GM23248 (cell line): ENCODE measurements around the gene EDC3. TPM values are rescaled to one million over a fixed set of nuclear protein-coding genes. Genes with fewer than 3 reads are reported as not detected.
"Not testable (repeated sequence)": the region's sequence is repeated elsewhere in the genome, so short reads cannot be mapped to it uniquely, and the experiment has no call there.

ENCODE experiments used
- DNase-seq: peaks from one replicate; pipeline ENCODE4 v3.0.0-alpha.2; 2015
- H2AFZ ChIP-seq: fragments of 200-600 bp; sonication (generic); 2 replicates; pipeline ENCODE4 v1.6.1; 2016; ENCODE audit warnings: antibody characterized with exemption
- H3F3A ChIP-seq: fragments of 200-600 bp; sonication (generic); 2 replicates; pipeline ENCODE4 v1.6.1; 2016; ENCODE audit warnings: mild to moderate bottlenecking, antibody characterized with exemption, mixed run types; ENCODE audit not compliant: insufficient read depth
- H3K27ac ChIP-seq: fragments of 200-600 bp; sonication (generic); 2 replicates; pipeline ENCODE4 v1.5.1; 2016; ENCODE audit warnings: mild to moderate bottlenecking
- H3K27me3 ChIP-seq: fragments of 200-600 bp; sonication (generic); replicated peaks from 2 replicates; pipeline ENCODE4 v1.6.1; 2016; ENCODE audit warnings: mild to moderate bottlenecking; ENCODE audit not compliant: insufficient read depth
- H3K36me3 ChIP-seq: fragments of 200-600 bp; sonication (generic); 2 replicates; pipeline ENCODE4 v1.6.1; 2016; ENCODE audit warnings: low read depth, mild to moderate bottlenecking
- H3K4me1 ChIP-seq: fragments of 200-600 bp; sonication (generic); 2 replicates; pipeline ENCODE4 v1.6.1; 2016; ENCODE audit warnings: mild to moderate bottlenecking; ENCODE audit not compliant: insufficient read depth
- H3K4me2 ChIP-seq: fragments of 200-600 bp; sonication (generic); one replicate; pipeline ENCODE4 v1.6.1; 2016; ENCODE audit warnings: mild to moderate bottlenecking; ENCODE audit not compliant: unreplicated experiment
- H3K4me3 ChIP-seq: fragments of 200-600 bp; sonication (generic); 2 replicates; pipeline ENCODE4 v1.5.1; 2016; ENCODE audit warnings: mild to moderate bottlenecking
- H3K79me2 ChIP-seq: fragments of 200-600 bp; sonication (generic); 2 replicates; pipeline ENCODE4 v1.6.1; 2016; ENCODE audit warnings: mild to moderate bottlenecking; ENCODE audit not compliant: insufficient read depth
- H3K9ac ChIP-seq: fragments of 200-600 bp; sonication (generic); 2 replicates; pipeline ENCODE4 v1.6.1; 2016; ENCODE audit warnings: mild to moderate bottlenecking
- H3K9me2 ChIP-seq: fragments of 200-600 bp; sonication (generic); 2 replicates; pipeline ENCODE4 v1.6.1; 2016; ENCODE audit warnings: mixed run types, mild to moderate bottlenecking, moderate library complexity; ENCODE audit not compliant: insufficient read depth
- H3K9me3 ChIP-seq: fragments of 200-600 bp; sonication (generic); one replicate; pipeline ENCODE4 v1.6.1; 2017; ENCODE audit warnings: low read depth
- H4K20me1 ChIP-seq: fragments of 200-600 bp; sonication (generic); 2 replicates; pipeline ENCODE4 v1.6.0; 2016; ENCODE audit not compliant: insufficient read depth
- EZH2 ChIP-seq: fragments of 200-600 bp; sonication (generic); IDR thresholded peaks from 2 replicates; pipeline ENCODE4 v1.6.1; 2018; ENCODE audit warnings: antibody characterized with exemption, mild to moderate bottlenecking; ENCODE audit not compliant: insufficient read depth, poor library complexity, severe bottlenecking
- EZH2phosphoT487 ChIP-seq: fragments of 200-600 bp; sonication (generic); IDR thresholded peaks from 2 replicates; pipeline ENCODE4 v1.6.1; 2018; ENCODE audit warnings: antibody characterized with exemption, moderate library complexity, mild to moderate bottlenecking, low read depth; ENCODE audit not compliant: insufficient read depth
- WGBS, 2 experiments: methylation state at CpG; one replicate each; pipeline ENCODE4 v1.1.6; 2015 to 2017; ENCODE audit warnings: low lambda C conversion rate in 2 of 2, low coverage in 1 of 2; ENCODE audit errors: missing lambda C conversion rate in 2 of 2; 5-methylcytosine and 5-hydroxymethylcytosine counted together
- in situ Hi-C: fragments of 300-500 bp; cut with MboI; formaldehyde crosslinking; loops from 2 replicates; pipeline ENCODE4 v1.15.0; 2020
- polyA plus RNA-seq: library from polyadenylated mRNA; unstranded; fragments of >200 nt; fragmentation: Nextera tagmentation; extraction: Ambion mirVana; gene quantifications from 2 replicates; pipeline ENCODE4 v1.2.1, GENCODE V29; 2016
- total RNA-seq: library from RNA; depleted of rRNA; stranded (reverse); fragments of >200 nt; shearing (Covaris generic); gene quantifications from 2 replicates; pipeline ENCODE4 v1.2.3, GENCODE V29; 2014

EDC3 gene
- total and polyA plus RNA-seq, 2 experiments from 2014 or later, result 13.9 to 21.8 TPM

GRCh38 chr15:74599156-74599555, 96.7 kb downstream of the EDC3 start:
- Histone ChIP-seq H3K79me2 (0 out of 2 replicates have a peak, but pooled peaks cover 7% of the 10 kb centered on the region), H3K4me3 (peak overlapping the region; percentile 84), H2AFZ (peak overlapping the region; percentile 93), H3K9me3 (no peaks in the 10 kb centered on the region), H3K27ac (no peak overlapping the region), H3K4me1 (peaks cover 8% of the 10 kb centered on the region), H3K27me3 (no peaks in the 10 kb centered on the region), H3K4me2 (peak overlapping the region; percentile 90), H3K9ac (peak overlapping the region; percentile 77), H3F3A (no peaks in the 10 kb centered on the region), H3K9me2 (no peaks in the 10 kb centered on the region), H3K36me3 (no peaks in the 10 kb centered on the region), H4K20me1 (no peaks in the 10 kb centered on the region)
- in situ Hi-C loops, result no loop called here
- TF ChIP-seq EZH2, result no peak
- TF ChIP-seq EZH2phosphoT487, result no peak
- 62 to 67% methylated on average over 15 of the region's 15 CpGs for WGBS, 2 experiments
- DNase-seq, result no peak

GRCh38 chr15:74598126-74598842, 97.5 kb downstream of the EDC3 start:
- Histone ChIP-seq H3K4me1 (peaks cover 8% of the 10 kb centered on the region), H3K4me2 (peak overlapping the region; percentile 90), H3K9me3 (no peaks in the 10 kb centered on the region), H3K79me2 (0 out of 2 replicates have a peak, but pooled peaks cover 7% of the 10 kb centered on the region), H3K9me2 (no peaks in the 10 kb centered on the region), H3K36me3 (no peaks in the 10 kb centered on the region), H4K20me1 (no peaks in the 10 kb centered on the region), H3F3A (no peaks in the 10 kb centered on the region), H3K4me3 (peak overlapping the region; percentile 84), H3K27ac (peak overlapping the region; percentile 51), H3K9ac (peak overlapping the region; percentile 77), H3K27me3 (no peaks in the 10 kb centered on the region), H2AFZ (peak overlapping the region; percentile 93)
- 1 to 2% methylated on average over 26 of the region's 26 CpGs for WGBS, 2 experiments
- DNase-seq, result peak; percentile 94
- in situ Hi-C loops, result no loop called here
- TF ChIP-seq EZH2phosphoT487 (no peak), EZH2 (no peak)

- WGBS, 2 experiments, result 90% methylated on average over 9 to 16 of the region's 16 CpGs
- H3K9me3 ChIP-seq, H4K20me1 ChIP-seq, H2AFZ ChIP-seq, H3K36me3 ChIP-seq, DNase-seq, H3K9me2 ChIP-seq, H3K27me3 ChIP-seq, H3K4me1 ChIP-seq, H3K27ac ChIP-seq, H3K4me2 ChIP-seq, H3F3A ChIP-seq, H3K79me2 ChIP-seq, H3K9ac ChIP-seq, H3K4me3 ChIP-seq, in situ Hi-C loops: not testable (repeated sequence)
Measured at GRCh38 chr15:74597146-74597705, 98.6 kb downstream of the EDC3 start.

- in situ Hi-C loops, result not testable (repeated sequence)
Measured at GRCh38 chr15:74596736-74597135, 99.1 kb downstream of the EDC3 start.

More at GRCh38 chr15:74596736-74597135, 99.1 kb downstream of the EDC3 start:
- not testable (repeated sequence) for H3K9ac ChIP-seq, H2AFZ ChIP-seq, H3K4me3 ChIP-seq, H3K79me2 ChIP-seq, H3K4me2 ChIP-seq, DNase-seq, H3K9me3 ChIP-seq, H3K36me3 ChIP-seq, H4K20me1 ChIP-seq, H3K4me1 ChIP-seq, H3K27me3 ChIP-seq, H3K27ac ChIP-seq, H3F3A ChIP-seq, H3K9me2 ChIP-seq
- WGBS, 2 experiments, result 78% methylated on average over 6 to 11 of the region's 11 CpGs
